Lower leg skin (tissue), 3 donors: ENCODE data around the gene CLIC1.

Experiments used
- POLR2A ChIP-seq, 2 donors: fragments of 450-650 bp; IDR thresholded peaks; one replicate each; pipeline ENCODE4 v1.6.1; 2016 to 2017; ENCODE audit warnings: antibody characterized with exemption in 2 of 2, mild to moderate bottlenecking in 1 of 2, moderate library complexity in 1 of 2
- TF ChIP-seq, protein P1 (sequence below), 3 donors: fragments of 450-650 bp; IDR thresholded peaks; one replicate each; pipeline ENCODE4 v1.5.1; 2016; ENCODE audit warnings: antibody characterized with exemption in 3 of 3, mild to moderate bottlenecking in 3 of 3, moderate library complexity in 2 of 3

DNA sequence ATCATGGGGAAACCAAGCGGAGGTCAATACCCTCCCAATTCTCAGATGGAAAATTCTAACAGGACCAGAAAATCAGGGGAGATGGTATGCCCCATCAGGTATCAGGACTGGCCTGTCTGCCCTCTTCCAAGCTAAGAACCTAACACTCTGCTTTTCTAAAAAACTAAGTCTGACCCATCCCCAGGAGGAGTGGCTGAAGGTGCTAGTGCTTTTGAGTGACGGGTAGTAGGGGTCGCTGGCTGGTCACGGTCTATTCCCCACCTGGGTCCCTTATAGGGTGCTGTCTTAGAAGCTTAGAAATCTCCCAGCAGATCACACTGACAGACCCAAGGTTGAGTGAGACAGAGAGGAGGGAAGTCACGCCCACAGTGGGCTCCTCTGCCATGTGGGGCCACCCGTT is 42.8 kb downstream of the CLIC1 start:
- TF ChIP-seq POLR2A (IDR thresholded peaks at IDR 0.05): no peak
- TF ChIP-seq, protein P1, sequence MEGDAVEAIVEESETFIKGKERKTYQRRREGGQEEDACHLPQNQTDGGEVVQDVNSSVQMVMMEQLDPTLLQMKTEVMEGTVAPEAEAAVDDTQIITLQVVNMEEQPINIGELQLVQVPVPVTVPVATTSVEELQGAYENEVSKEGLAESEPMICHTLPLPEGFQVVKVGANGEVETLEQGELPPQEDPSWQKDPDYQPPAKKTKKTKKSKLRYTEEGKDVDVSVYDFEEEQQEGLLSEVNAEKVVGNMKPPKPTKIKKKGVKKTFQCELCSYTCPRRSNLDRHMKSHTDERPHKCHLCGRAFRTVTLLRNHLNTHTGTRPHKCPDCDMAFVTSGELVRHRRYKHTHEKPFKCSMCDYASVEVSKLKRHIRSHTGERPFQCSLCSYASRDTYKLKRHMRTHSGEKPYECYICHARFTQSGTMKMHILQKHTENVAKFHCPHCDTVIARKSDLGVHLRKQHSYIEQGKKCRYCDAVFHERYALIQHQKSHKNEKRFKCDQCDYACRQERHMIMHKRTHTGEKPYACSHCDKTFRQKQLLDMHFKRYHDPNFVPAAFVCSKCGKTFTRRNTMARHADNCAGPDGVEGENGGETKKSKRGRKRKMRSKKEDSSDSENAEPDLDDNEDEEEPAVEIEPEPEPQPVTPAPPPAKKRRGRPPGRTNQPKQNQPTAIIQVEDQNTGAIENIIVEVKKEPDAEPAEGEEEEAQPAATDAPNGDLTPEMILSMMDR (IDR thresholded peaks at IDR 0.05): no peak
